ENCODE measurements around the gene MYLK3.

The MYLK3 gene

DNA sequence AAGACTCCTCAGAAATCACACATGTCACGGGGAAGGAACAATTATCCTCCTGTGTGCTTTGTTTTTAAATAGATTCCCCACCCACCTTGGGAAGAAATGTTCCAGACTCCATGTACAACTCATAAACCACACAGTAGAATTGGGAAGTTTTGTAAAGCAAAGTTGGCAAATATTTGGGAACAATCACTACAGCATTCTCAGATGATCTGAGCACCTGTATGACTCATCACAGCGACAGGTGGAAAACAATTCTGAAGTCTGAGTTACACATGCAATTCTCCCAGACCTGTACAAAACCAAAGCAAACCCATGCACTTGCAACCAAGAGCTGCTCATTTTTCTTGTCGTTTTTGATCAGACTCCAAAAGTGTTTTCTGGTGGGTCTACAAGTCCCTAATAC lies 14.4 kb upstream of the MYLK3 start:
- DNase-seq (ENCODE audit: insufficient read length, low spot score) (no peak), FAIRE-seq (no peak)

- FAIRE-seq (no peak), DNase-seq (ENCODE audit: insufficient read length, low spot score) (no peak)
Observed at GRCh38 chr16:46759309-46759708, 11.2 kb upstream of the MYLK3 start.

- DNase-seq (ENCODE audit: insufficient read length, low spot score) = no peak
- FAIRE-seq = no peak
Observed at GRCh38 chr16:46757339-46758050, 9.4 kb upstream of the MYLK3 start.

- DNase-seq (ENCODE audit: insufficient read length, low spot score) (no peak), FAIRE-seq (no peak)
Observed at GRCh38 chr16:46756772-46757171, 8.6 kb upstream of the MYLK3 start.

DNA sequence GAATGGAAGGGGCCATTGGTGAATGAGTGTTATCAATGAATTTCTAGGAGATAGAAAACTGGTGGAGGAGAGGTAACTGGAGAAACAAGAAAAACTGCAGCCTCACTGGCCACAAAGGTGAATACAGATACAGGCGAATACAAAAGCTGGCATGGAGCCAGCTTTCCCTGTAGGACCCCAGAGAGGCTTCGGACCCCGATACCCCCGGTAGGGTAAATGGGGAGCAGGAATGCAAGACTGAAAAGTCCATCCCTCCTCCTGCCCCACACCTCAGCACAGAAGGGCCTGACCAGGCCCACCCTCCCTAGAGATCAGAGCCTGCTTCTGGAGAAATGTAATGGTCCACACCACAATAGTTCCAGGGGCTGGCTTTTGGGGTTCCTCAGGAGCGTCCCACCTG lies 4.9 kb upstream of the MYLK3 start:
- no peak for DNase-seq (ENCODE audit: insufficient read length, low spot score)
- FAIRE-seq = no peak

GRCh38 chr16:46751381-46751780 lies 3.2 kb upstream of the MYLK3 start:
- DNase-seq (ENCODE audit: insufficient read length, low spot score) = no peak
- no peak for FAIRE-seq

DNA sequence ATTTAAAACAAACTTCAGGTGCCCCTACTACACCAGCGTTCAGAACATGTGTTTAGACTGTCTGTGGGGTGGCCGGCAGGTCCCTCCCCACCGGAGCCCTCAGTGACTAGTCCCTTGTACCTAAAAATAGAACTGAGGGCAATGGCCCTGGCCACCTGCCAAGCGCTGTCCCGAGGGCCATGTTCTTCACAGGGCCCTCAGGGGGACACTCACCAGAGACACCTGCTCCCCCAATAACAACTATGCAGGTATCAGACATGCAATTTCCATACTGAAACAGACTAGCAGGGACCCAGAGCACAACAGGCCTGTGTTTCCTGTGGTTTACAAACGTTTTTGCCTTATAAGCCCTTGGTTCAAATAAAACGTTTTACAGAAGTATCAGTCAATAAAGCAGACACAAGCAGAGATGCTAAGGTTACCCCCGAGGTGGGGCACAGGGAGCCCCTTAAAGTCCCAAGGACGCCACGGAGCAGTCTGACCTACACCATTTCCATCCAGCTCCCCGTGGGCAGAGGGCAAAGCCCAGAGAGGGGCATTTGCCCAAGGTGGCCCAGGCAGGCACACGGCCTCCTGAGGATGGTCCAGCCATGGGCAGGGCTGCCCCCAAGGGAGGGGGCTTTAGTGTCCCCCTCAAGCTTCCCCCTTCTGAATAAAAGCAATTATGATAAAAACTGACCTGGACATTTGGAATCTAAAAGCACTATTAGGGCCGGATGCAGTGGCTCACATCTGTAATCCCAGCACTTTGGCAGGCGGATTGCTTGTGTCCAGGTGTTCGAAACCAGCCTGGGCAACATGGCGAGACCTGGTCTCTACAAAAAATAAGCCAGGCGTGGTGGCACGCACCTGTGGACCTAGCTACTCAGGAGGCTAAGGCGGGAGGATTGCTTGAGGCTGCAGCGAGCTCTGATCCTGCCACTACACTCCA lies 896 bp upstream of the MYLK3 start:
- DNase-seq (ENCODE audit: insufficient read length, low spot score) (no peak), FAIRE-seq (no peak)

GRCh38 chr16:46746821-46747776 lies 1.0 kb downstream of the MYLK3 start:
- peak; percentile 48 for DNase-seq (ENCODE audit: insufficient read length, low spot score)
- FAIRE-seq = no peak

DNA sequence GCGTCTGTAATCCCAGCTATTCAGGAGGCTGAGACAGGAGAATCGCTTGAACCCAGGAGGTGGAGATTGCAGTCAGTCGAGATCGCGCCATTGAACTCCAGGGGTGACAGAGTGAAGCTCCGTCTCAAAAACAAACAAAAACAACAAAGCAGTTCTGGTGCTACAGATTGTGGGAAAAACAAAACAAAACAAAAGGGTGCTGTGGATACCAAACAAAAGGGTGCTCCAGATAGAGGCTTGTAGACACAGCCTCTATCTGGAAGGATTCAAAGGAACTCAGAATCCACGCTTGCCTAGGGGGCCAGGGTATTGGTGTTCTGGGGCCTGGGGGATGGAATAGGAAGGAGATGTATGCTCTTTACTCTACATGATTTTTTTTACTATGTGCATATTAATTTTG lies 2.5 kb downstream of the MYLK3 start:
- no peak for DNase-seq (ENCODE audit: insufficient read length, low spot score)
- no peak for FAIRE-seq

GRCh38 chr16:46743232-46743719 lies 4.9 kb downstream of the MYLK3 start:
- DNase-seq (ENCODE audit: insufficient read length, low spot score) (no peak), FAIRE-seq (no peak)

DNA sequence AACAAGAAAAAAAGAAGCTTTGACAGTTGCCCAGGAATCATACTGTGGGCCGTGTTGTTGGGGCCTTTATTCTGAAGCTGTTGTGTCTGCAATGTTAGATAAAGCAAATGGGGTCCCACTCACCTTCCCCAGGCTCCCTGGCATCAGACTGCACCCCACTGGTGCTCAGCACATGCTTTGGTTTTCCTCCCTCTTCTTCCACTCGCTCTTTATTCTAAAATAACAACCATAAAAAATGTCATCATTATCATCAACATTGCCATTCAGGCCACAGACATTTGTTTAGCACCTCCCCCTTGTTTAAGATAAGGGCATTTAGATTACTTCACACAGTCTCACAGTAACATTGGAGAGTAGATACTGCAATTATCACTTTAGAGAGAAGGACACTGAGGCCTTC lies 8.2 kb downstream of the MYLK3 start:
- DNase-seq (ENCODE audit: insufficient read length, low spot score) (no peak), FAIRE-seq (no peak)

- FAIRE-seq (no peak), DNase-seq (ENCODE audit: insufficient read length, low spot score) (no peak)
Observed at GRCh38 chr16:46737621-46738214, 10.4 kb downstream of the MYLK3 start.

- FAIRE-seq (no peak), DNase-seq (ENCODE audit: insufficient read length, low spot score) (no peak)
Observed at GRCh38 chr16:46736695-46737094, 11.4 kb downstream of the MYLK3 start.

DNA sequence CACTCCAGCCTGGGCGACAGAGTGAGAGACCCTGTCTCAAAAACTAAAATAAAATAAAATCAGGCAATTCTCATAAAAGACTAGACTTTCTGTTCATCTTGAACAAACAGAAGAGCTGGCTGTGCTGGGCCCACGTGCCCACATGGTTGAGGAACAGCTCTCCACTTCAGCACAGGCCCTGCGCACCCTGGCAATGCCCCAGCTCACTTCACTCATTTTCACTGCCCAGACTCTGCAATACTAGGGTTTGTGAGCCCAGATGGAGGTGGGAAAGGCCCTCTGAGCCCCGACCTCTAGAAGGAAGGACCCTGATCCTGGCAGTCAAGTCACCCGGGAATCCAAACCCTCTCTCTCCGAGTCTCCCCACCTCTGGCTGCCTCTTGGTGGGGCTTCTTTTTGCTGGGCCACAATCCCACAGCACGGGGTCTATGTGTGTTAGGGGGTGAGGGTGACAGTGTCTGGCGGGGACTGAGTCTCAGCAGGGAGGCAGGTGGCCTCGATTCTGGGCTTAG lies 14.8 kb downstream of the MYLK3 start:
- DNase-seq (ENCODE audit: insufficient read length, low spot score) = no peak
- FAIRE-seq = no peak

DNA sequence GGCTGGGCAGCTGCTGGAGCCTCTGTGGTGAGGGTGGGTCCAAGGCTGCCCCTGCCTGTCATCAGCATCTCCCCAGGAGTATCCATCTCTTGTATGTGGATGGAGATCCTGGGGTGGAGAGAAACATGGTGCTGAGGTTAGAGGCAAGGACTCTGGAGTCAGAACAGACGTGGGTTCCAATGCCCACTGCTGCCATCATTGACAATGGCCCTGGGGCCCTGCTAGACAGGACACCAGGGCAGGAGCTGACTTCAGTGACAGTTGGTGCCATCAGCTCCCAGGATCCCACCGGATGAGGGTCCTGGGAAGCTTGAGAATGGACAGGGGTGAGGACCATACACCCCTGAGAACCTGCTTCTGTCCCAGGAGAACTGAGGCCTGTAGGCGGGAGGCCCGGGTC lies 15.6 kb downstream of the MYLK3 start:
- no peak for DNase-seq (ENCODE audit: insufficient read length, low spot score)
- FAIRE-seq = no peak

GRCh38 chr16:46731691-46732555 lies 16.2 kb downstream of the MYLK3 start:
- FAIRE-seq (no peak), DNase-seq (ENCODE audit: insufficient read length, low spot score) (no peak)

DNA sequence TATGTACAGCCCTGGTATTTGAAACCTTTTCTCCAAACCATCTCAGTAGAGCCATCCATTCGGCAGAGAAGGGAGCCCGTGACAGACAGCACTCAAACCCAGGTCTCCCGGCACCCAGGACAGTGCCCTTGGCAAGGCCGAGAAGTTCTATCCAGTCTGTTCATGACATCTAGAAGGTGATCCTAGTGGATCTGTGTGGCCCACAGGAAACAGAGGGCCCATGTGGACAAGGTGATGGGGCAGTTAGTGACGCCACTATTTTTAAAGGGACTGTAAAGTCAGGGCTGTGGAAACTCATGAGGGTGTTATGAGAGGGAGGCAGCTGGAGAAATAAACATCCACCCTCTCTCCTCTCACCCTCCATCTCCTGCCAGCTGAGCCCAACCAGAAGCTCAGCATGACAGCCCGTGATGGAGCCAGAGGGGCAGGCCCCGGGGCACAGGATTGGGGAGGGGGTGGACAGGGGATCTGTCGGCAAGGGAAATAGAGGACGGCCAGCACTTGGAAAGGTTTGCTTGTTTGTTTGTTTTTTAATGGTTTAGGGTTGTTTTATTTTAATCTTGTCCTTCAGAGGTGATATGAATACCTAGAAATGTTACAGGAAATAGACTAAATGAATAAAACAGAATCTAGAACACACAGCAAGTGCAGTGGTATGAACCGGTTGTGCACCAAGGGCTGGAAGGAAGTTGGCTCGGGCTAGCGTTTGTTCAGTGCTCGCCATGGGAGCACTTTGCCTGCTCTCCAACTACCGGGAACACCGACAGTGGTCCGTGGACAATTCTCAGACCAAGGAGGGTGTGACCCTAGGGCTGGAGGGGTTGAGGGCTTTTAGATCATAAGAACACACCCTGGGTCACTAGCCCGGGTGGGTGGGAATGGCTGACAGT lies 17.1 kb downstream of the MYLK3 start:
- FAIRE-seq = no peak

DNA sequence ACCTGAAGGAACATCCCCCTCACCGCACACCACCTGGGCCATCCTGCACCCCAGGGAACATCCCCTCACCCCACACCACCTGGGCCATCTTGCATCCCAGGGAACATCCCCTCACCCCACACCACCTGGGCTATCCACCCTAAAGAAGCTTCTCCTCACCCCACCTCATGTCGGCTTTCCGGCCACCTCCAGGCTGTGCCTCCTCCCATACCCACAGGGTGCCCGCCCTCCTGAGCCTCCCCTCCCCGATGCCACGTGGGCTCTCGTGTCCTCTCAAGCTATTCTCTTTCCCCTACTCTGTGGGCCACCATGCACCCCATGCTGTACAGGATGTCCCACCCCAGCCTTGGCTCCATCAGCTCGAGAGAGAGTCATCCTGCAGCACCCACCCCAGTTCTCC lies 18.0 kb downstream of the MYLK3 start:
- FAIRE-seq = no peak
- no peak for DNase-seq (ENCODE audit: insufficient read length, low spot score)

More for the DNA sequence above, 17.1 kb downstream of the MYLK3 start:
- DNase-seq (ENCODE audit: insufficient read length, low spot score) = no peak

Data from HTR-8/SVneo (cell line).